Activated CD8-positive, alpha-beta memory T cell treated with anti-CD3 and anti-CD28 coated beads, Interleukin-2, amount 50 U/mL, for 48 hours (primary cell): ENCODE measurements around the gene KIF3A.

ENCODE experiments used
- DNase-seq: peaks from one replicate; pipeline ENCODE4 v3.0.0-alpha.2; 2020

KIF3A gene

GRCh38 chr5:132736853-132737833 lies at the start of gene KIF3A:
Gene KIF3A, minus strand, starts transcription at chr5:132737546. Its CDS starts 127 bp downstream, at chr5:132737419.
- DNase-seq = peak; percentile 99

GRCh38 chr5:132787076-132787475 lies 49.7 kb upstream of the KIF3A start:
- DNase-seq = peak; percentile 3

GRCh38 chr5:132785864-132786263 lies 48.5 kb upstream of the KIF3A start:
- peak; percentile 13 for DNase-seq

- peak; percentile 13 for DNase-seq
Measured at GRCh38 chr5:132785365-132785764, 48.0 kb upstream of the KIF3A start.

- DNase-seq = peak; percentile 20
Measured at GRCh38 chr5:132782101-132782500, 44.8 kb upstream of the KIF3A start.

GRCh38 chr5:132781029-132781428 lies 43.7 kb upstream of the KIF3A start:
- DNase-seq = no peak

- DNase-seq = no peak
Measured at GRCh38 chr5:132780577-132780976, 43.2 kb upstream of the KIF3A start.

- peak; percentile 12 for DNase-seq
Measured at GRCh38 chr5:132779961-132780360, 42.6 kb upstream of the KIF3A start.

- DNase-seq = no peak
Measured at GRCh38 chr5:132778856-132779255, 41.5 kb upstream of the KIF3A start.

- no peak for DNase-seq
Measured at GRCh38 chr5:132778129-132778528, 40.8 kb upstream of the KIF3A start.

- peak; percentile 73 for DNase-seq
Measured at GRCh38 chr5:132777209-132778069, 40.1 kb upstream of the KIF3A start, which contains the start of gene SEPTIN8. Gene SEPTIN8, minus strand, starts transcription at chr5:132777239. Its CDS starts 102 bp downstream, at chr5:132777137.

- DNase-seq = no peak
Measured at GRCh38 chr5:132776938-132777208, 39.5 kb upstream of the KIF3A start.

- no peak for DNase-seq
Measured at GRCh38 chr5:132776131-132776937, 39.0 kb upstream of the KIF3A start.

- DNase-seq = no peak
Measured at GRCh38 chr5:132775476-132775961, 38.2 kb upstream of the KIF3A start.

GRCh38 chr5:132774896-132775295 lies 37.5 kb upstream of the KIF3A start:
- no peak for DNase-seq

GRCh38 chr5:132774406-132774805 lies 37.1 kb upstream of the KIF3A start:
- no peak for DNase-seq

- DNase-seq = no peak
Measured at GRCh38 chr5:132773601-132774355, 36.4 kb upstream of the KIF3A start.

GRCh38 chr5:132773114-132773513 lies 35.8 kb upstream of the KIF3A start:
- DNase-seq = no peak

- DNase-seq = no peak
Measured at GRCh38 chr5:132772291-132773070, 35.1 kb upstream of the KIF3A start.

GRCh38 chr5:132771503-132771998 lies 34.2 kb upstream of the KIF3A start:
- DNase-seq = no peak
